Measurements from ENCODE around the gene MEF2A.
A peak's percentile ranks its signal among the peaks of the same experiment; 100 is the strongest.

DNA sequence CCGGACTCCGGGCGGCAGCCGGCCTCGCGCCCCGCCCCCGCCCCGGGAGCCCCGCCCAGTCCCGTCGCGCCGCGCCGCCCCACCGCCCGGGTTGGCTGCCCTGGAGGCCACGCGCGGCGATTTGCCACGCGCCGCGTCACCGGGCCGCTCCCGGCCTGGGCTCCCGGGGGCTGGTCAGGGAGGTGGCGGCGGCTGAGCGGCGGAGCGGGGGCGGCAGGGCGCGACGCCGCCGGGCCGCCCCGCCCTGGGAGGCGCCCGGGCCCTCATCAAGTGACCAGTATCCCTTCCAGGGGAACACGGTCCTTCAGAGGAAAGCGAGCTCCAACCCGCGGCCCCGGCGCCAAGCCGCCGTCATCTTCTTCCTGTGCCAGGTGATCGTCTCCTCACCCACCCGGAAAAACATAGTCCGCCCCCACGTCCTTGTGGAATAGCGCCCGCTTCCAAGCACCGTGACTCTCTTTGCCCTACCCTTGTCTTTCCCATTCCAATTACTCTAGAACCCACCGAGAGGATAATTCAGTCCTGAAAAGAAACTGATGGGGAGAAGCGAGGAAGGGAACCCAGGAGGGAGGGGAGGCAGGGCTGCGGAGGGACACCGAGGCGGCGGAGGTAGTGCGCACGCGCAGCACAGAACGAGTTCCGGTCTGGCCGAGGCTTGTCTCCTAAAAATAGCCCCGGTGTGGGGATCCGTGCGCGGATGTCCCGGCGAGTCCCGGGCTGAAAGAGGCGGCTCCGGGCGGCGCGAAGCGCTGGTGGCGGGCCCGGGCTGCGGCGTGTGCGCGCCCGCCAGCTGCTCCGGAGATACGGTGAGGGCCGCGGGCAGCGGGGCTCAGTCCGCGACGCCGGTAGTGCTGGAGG lies at the start of gene MEF2A:
- TF ChIP-seq POLR2A (IDR thresholded peaks at IDR 0.05) (peak; percentile 87), EP300 (IDR thresholded peaks at IDR 0.05) (no peak)
- TF ChIP-seq, protein P1, sequence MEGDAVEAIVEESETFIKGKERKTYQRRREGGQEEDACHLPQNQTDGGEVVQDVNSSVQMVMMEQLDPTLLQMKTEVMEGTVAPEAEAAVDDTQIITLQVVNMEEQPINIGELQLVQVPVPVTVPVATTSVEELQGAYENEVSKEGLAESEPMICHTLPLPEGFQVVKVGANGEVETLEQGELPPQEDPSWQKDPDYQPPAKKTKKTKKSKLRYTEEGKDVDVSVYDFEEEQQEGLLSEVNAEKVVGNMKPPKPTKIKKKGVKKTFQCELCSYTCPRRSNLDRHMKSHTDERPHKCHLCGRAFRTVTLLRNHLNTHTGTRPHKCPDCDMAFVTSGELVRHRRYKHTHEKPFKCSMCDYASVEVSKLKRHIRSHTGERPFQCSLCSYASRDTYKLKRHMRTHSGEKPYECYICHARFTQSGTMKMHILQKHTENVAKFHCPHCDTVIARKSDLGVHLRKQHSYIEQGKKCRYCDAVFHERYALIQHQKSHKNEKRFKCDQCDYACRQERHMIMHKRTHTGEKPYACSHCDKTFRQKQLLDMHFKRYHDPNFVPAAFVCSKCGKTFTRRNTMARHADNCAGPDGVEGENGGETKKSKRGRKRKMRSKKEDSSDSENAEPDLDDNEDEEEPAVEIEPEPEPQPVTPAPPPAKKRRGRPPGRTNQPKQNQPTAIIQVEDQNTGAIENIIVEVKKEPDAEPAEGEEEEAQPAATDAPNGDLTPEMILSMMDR (IDR thresholded peaks at IDR 0.05): no peak
